Measurements from ENCODE around the gene TRABD2A. TPM values are rescaled to one million over a fixed set of nuclear protein-coding genes. Genes with fewer than 3 reads are reported as not detected.

TRABD2A gene
- total and polyA plus RNA-seq, 2 of the 13 experiments (the other 11 are each of a cell fraction or from before 2014, with no cell fraction given), result 0.15 TPM; not detected in 1

DNA sequence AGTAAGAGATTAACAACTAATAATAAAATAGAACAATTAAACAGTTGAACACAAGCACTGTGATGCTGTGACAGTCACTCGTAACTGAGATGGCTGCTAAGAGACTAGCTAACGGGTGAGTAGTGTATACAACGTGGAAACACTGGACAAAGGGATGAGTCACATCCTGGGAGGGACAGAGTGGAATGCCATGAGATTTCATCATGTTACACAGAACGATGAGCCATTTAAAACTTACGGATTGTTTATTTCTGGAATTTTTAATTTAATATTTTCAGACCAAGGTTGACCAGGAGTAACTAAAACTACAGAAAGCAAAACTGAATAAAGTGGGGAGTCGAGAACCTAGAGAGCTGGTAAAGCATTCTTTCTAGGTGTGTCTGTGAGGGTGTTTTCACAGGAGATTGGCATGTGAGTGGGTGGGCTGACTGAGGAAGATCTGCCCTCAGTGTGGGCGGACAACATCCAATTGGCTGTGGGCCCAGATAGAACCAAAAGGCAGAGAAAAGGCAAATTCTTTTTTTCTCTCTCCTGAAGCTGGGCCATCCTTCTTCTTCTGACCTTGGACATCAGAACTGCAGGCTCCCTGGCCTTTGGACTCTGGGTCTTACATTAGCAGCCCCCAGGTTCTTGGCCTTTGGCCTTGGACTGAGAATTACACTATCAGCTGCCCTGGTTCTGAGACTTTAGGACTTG, 39.1 kb upstream of the TRABD2A start (continued):
- TF ChIP-seq, protein P1, sequence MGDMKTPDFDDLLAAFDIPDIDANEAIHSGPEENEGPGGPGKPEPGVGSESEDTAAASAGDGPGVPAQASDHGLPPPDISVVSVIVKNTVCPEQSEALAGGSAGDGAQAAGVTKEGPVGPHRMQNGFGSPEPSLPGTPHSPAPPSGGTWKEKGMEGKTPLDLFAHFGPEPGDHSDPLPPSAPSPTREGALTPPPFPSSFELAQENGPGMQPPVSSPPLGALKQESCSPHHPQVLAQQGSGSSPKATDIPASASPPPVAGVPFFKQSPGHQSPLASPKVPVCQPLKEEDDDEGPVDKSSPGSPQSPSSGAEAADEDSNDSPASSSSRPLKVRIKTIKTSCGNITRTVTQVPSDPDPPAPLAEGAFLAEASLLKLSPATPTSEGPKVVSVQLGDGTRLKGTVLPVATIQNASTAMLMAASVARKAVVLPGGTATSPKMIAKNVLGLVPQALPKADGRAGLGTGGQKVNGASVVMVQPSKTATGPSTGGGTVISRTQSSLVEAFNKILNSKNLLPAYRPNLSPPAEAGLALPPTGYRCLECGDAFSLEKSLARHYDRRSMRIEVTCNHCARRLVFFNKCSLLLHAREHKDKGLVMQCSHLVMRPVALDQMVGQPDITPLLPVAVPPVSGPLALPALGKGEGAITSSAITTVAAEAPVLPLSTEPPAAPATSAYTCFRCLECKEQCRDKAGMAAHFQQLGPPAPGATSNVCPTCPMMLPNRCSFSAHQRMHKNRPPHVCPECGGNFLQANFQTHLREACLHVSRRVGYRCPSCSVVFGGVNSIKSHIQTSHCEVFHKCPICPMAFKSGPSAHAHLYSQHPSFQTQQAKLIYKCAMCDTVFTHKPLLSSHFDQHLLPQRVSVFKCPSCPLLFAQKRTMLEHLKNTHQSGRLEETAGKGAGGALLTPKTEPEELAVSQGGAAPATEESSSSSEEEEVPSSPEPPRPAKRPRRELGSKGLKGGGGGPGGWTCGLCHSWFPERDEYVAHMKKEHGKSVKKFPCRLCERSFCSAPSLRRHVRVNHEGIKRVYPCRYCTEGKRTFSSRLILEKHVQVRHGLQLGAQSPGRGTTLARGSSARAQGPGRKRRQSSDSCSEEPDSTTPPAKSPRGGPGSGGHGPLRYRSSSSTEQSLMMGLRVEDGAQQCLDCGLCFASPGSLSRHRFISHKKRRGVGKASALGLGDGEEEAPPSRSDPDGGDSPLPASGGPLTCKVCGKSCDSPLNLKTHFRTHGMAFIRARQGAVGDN (CRISPR knock-in tag; IDR thresholded peaks at IDR 0.05), result no peak
- TF ChIP-seq, protein P2, sequence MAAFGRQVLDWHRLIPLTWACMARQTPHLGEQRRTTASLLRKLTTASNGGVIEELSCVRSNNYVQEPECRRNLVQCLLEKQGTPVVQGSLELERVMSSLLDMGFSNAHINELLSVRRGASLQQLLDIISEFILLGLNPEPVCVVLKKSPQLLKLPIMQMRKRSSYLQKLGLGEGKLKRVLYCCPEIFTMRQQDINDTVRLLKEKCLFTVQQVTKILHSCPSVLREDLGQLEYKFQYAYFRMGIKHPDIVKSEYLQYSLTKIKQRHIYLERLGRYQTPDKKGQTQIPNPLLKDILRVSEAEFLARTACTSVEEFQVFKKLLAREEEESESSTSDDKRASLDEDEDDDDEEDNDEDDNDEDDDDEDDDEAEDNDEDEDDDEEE (CRISPR knock-in tag; IDR thresholded peaks at IDR 0.05), result no peak
- TF ChIP-seq ZNF138 (CRISPR knock-in tag; IDR thresholded peaks at IDR 0.05; ENCODE audit: low read depth) (no peak), CC2D1A (CRISPR knock-in tag; IDR thresholded peaks at IDR 0.05) (no peak), HOXA3 (CRISPR knock-in tag; IDR thresholded peaks at IDR 0.05) (no peak), RARA (CRISPR knock-in tag; IDR thresholded peaks at IDR 0.05) (peak; percentile 44; the same call in 1 of the 2 replicates)
- TF ChIP-seq, protein P3, sequence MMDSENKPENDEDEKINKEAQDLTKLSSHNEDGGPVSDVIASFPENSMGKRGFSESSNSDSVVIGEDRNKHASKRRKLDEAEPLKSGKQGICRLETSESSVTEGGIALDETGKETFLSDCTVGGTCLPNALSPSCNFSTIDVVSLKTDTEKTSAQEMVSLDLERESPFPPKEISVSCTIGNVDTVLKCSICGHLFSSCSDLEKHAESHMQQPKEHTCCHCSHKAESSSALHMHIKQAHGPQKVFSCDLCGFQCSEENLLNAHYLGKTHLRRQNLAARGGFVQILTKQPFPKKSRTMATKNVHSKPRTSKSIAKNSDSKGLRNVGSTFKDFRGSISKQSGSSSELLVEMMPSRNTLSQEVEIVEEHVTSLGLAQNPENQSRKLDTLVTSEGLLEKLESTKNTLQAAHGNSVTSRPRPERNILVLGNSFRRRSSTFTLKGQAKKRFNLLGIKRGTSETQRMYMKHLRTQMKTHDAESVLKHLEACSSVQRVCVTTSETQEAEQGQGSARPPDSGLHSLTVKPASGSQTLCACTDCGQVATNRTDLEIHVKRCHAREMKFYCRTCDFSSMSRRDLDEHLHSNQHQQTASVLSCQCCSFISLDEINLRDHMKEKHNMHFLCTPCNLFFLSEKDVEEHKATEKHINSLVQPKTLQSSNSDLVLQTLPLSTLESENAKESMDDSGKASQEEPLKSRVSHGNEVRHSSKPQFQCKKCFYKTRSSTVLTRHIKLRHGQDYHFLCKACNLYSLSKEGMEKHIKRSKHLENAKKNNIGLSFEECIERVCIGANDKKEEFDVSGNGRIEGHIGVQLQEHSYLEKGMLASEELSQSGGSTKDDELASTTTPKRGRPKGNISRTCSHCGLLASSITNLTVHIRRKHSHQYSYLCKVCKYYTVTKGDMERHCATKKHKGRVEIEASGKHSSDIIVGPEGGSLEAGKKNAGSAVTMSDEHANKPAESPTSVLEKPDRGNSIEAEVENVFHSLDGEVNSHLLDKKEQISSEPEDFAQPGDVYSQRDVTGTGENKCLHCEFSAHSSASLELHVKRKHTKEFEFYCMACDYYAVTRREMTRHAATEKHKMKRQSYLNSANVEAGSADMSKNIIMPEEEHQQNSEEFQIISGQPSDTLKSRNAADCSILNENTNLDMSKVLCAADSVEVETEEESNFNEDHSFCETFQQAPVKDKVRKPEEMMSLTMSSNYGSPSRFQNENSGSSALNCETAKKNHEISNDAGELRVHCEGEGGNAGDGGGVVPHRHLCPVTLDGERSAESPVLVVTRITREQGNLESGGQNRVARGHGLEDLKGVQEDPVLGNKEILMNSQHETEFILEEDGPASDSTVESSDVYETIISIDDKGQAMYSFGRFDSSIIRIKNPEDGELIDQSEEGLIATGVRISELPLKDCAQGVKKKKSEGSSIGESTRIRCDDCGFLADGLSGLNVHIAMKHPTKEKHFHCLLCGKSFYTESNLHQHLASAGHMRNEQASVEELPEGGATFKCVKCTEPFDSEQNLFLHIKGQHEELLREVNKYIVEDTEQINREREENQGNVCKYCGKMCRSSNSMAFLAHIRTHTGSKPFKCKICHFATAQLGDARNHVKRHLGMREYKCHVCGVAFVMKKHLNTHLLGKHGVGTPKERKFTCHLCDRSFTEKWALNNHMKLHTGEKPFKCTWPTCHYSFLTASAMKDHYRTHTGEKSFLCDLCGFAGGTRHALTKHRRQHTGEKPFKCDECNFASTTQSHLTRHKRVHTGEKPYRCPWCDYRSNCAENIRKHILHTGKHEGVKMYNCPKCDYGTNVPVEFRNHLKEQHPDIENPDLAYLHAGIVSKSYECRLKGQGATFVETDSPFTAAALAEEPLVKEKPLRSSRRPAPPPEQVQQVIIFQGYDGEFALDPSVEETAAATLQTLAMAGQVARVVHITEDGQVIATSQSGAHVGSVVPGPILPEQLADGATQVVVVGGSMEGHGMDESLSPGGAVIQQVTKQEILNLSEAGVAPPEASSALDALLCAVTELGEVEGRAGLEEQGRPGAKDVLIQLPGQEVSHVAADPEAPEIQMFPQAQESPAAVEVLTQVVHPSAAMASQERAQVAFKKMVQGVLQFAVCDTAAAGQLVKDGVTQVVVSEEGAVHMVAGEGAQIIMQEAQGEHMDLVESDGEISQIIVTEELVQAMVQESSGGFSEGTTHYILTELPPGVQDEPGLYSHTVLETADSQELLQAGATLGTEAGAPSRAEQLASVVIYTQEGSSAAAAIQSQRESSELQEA (CRISPR knock-in tag; IDR thresholded peaks at IDR 0.05; ENCODE audit: not compliant biosample characterization), result no peak
- TF ChIP-seq, protein P4, sequence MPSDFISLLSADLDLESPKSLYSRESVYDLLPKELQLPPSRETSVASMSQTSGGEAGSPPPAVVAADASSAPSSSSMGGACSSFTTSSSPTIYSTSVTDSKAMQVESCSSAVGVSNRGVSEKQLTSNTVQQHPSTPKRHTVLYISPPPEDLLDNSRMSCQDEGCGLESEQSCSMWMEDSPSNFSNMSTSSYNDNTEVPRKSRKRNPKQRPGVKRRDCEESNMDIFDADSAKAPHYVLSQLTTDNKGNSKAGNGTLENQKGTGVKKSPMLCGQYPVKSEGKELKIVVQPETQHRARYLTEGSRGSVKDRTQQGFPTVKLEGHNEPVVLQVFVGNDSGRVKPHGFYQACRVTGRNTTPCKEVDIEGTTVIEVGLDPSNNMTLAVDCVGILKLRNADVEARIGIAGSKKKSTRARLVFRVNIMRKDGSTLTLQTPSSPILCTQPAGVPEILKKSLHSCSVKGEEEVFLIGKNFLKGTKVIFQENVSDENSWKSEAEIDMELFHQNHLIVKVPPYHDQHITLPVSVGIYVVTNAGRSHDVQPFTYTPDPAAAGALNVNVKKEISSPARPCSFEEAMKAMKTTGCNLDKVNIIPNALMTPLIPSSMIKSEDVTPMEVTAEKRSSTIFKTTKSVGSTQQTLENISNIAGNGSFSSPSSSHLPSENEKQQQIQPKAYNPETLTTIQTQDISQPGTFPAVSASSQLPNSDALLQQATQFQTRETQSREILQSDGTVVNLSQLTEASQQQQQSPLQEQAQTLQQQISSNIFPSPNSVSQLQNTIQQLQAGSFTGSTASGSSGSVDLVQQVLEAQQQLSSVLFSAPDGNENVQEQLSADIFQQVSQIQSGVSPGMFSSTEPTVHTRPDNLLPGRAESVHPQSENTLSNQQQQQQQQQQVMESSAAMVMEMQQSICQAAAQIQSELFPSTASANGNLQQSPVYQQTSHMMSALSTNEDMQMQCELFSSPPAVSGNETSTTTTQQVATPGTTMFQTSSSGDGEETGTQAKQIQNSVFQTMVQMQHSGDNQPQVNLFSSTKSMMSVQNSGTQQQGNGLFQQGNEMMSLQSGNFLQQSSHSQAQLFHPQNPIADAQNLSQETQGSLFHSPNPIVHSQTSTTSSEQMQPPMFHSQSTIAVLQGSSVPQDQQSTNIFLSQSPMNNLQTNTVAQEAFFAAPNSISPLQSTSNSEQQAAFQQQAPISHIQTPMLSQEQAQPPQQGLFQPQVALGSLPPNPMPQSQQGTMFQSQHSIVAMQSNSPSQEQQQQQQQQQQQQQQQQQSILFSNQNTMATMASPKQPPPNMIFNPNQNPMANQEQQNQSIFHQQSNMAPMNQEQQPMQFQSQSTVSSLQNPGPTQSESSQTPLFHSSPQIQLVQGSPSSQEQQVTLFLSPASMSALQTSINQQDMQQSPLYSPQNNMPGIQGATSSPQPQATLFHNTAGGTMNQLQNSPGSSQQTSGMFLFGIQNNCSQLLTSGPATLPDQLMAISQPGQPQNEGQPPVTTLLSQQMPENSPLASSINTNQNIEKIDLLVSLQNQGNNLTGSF (CRISPR knock-in tag; IDR thresholded peaks at IDR 0.05), result no peak
